ENCODE measurements around the gene PROX1. TPM values are rescaled to one million over a fixed set of nuclear protein-coding genes. Genes with fewer than 3 reads are reported as not detected.

Gene PROX1
- total RNA-seq, 2 experiments from 2014 or later, result 0.09 TPM; not detected in 1

- Mint-ChIP-seq H3K27ac (no peak overlapping the region), H3K4me1 (ENCODE audit: low read depth) (peaks cover 27% of the 10 kb centered on the region), H3K27me3 (peaks cover 85% of the 10 kb centered on the region), H3K36me3 (ENCODE audit: low read depth) (peaks cover 2% of the 10 kb centered on the region), H3K4me3 (no peak overlapping the region), H3K9me3 (peaks cover 2% of the 10 kb centered on the region)
- ChIA-PET CTCF (no interaction called here), POLR2A (no interaction called here)
- TF ChIP-seq, protein P1, sequence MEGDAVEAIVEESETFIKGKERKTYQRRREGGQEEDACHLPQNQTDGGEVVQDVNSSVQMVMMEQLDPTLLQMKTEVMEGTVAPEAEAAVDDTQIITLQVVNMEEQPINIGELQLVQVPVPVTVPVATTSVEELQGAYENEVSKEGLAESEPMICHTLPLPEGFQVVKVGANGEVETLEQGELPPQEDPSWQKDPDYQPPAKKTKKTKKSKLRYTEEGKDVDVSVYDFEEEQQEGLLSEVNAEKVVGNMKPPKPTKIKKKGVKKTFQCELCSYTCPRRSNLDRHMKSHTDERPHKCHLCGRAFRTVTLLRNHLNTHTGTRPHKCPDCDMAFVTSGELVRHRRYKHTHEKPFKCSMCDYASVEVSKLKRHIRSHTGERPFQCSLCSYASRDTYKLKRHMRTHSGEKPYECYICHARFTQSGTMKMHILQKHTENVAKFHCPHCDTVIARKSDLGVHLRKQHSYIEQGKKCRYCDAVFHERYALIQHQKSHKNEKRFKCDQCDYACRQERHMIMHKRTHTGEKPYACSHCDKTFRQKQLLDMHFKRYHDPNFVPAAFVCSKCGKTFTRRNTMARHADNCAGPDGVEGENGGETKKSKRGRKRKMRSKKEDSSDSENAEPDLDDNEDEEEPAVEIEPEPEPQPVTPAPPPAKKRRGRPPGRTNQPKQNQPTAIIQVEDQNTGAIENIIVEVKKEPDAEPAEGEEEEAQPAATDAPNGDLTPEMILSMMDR (IDR thresholded peaks at IDR 0.05), result no peak
- DNase-seq (no peak), ATAC-seq (no peak)
- intact Hi-C loops (cut with micrococcal nuclease), result no loop called here
These were observed 4.0 kb upstream of the PROX1 start for GRCh38 chr1:213983493-213984386.

GRCh38 chr1:213984387-213985208 lies 3.2 kb upstream of the PROX1 start:
- intact Hi-C loops (cut with micrococcal nuclease), result no loop called here
- Mint-ChIP-seq H3K36me3 (ENCODE audit: low read depth) (peaks cover under 1% of the 10 kb centered on the region), H3K27ac (no peak overlapping the region), H3K9me3 (no peaks in the 10 kb centered on the region), H3K4me1 (ENCODE audit: low read depth) (peaks cover 34% of the 10 kb centered on the region), H3K27me3 (peaks cover 84% of the 10 kb centered on the region), H3K4me3 (no peak overlapping the region)
- ATAC-seq (no peak), DNase-seq (no peak)
- POLR2A ChIA-PET, result interaction anchor here (0.7 kb wide), 1 partner anchor 279 kb away, joined by 3 read pairs; no protein-coding TSS in a partner anchor
- CTCF ChIA-PET, result no interaction called here
- TF ChIP-seq, protein P1 (IDR thresholded peaks at IDR 0.05), result no peak

- ATAC-seq, result no peak
- CTCF ChIA-PET, result no interaction called here
- H3K4me3 Mint-ChIP-seq, result no peak overlapping the region
- peaks cover 34% of the 10 kb centered on the region for H3K4me1 Mint-ChIP-seq (ENCODE audit: low read depth)
- H3K36me3 Mint-ChIP-seq (ENCODE audit: low read depth), result no peaks in the 10 kb centered on the region
- TF ChIP-seq, protein P1 (IDR thresholded peaks at IDR 0.05), result no peak
- H3K9me3 Mint-ChIP-seq, result no peaks in the 10 kb centered on the region
- DNase-seq, result no peak
- H3K27me3 Mint-ChIP-seq, result peaks cover 88% of the 10 kb centered on the region
- POLR2A ChIA-PET, result interaction anchor here (0.7 kb wide), 1 partner anchor 278 kb away, joined by 3 read pairs; no protein-coding TSS in a partner anchor
- intact Hi-C loops (cut with micrococcal nuclease), result no loop called here
- H3K27ac Mint-ChIP-seq, result no peak overlapping the region
These were observed 2.4 kb upstream of the PROX1 start for GRCh38 chr1:213985209-213986019.

GRCh38 chr1:213986020-213986924 lies 1.5 kb upstream of the PROX1 start:
- ChIA-PET POLR2A (no interaction called here), CTCF (no interaction called here)
- intact Hi-C loops (cut with micrococcal nuclease), result no loop called here
- DNase-seq, result no peak
- ATAC-seq, result no peak
- peaks cover 88% of the 10 kb centered on the region for H3K27me3 Mint-ChIP-seq
- peaks cover 31% of the 10 kb centered on the region for H3K4me1 Mint-ChIP-seq (ENCODE audit: low read depth)
- no peak overlapping the region for H3K27ac Mint-ChIP-seq
- TF ChIP-seq, protein P1 (IDR thresholded peaks at IDR 0.05), result no peak
- no peak overlapping the region for H3K4me3 Mint-ChIP-seq
- no peaks in the 10 kb centered on the region for H3K36me3 Mint-ChIP-seq (ENCODE audit: low read depth)
- no peaks in the 10 kb centered on the region for H3K9me3 Mint-ChIP-seq
